Neural progenitor cell (in vitro differentiated cells): ENCODE results near the gene CMC2.

Source experiments
- CTCF ChIP-seq: fragments of 200-600 bp; sonication (generic); IDR thresholded peaks from 2 replicates; pipeline ENCODE4 v1.5.1; 2017; ENCODE audit warnings: antibody characterized with exemption, mild to moderate bottlenecking
- EZH2 ChIP-seq: fragments of 200-600 bp; sonication (generic); IDR thresholded peaks from 2 replicates; pipeline ENCODE4 v1.6.1; 2017; ENCODE audit warnings: antibody characterized with exemption, mild to moderate bottlenecking, moderate library complexity

DNA sequence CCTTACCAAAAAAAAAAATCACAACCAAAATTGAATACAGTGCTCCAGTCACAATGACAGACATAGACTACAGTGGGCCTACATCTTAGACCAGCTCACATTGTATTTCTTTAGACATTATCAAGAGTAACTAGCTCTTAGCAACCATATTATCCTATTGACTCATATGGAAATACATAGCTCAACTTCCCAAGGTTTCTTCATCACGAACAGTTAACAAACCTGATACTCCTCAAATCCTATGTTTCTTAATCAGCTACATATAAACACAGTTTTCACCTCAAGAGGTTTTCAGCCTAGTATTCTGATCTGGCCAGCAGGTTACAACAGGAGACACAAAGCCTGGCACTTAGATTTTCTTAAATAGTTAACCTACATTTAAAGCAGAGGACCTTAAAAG lies 29.7 kb downstream of the CMC2 start:
- TF ChIP-seq CTCF (no peak), EZH2 (no peak)
